ENCODE data around the gene CEP126. TPM values are rescaled to one million over a fixed set of nuclear protein-coding genes. Genes with fewer than 3 reads are reported as not detected.

CEP126 gene
- polyA plus RNA-seq, 4 donors, result 3.0 to 5.6 (median 4.2) TPM

DNA sequence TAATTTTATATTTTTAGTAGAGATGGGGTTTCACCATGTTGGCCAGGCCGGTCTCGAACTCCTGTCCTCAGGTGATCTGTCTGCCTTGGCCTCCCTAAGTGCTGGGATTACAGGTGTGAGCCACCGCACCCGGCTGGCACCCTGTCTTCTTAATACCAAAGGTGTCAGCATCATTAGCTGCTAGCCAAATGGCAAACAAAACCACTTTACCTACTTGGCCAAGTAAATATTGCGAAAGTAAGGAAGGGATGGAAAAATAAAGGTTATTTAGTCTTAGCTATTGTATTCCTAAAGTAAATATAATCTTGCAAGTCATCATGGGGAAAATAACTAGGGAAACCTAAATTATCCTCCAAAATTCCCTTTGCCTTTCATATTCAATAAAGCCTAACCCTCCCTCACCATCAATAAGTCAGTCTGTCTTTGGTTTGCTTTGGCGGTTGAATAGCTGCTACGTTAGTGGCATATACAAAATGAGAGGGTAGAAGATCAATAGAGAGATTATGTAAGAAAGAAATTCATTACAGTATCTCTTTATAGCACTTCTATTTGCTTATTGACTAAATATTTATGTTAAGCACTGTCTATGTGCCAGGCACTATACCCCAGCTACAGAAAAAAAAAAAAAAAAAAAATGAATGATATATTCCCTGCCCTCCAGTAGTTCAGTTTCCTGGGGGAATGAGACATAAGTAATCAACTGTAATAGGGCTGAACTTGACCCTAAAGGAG is 92.2 kb downstream of the CEP126 start:
- no peak for DNase-seq (ENCODE audit: low read depth in 4 of 4, low spot score in 2 of 4)

GRCh38 chr11:102007567-102008437 is 93.0 kb downstream of the CEP126 start:
- DNase-seq (ENCODE audit: low read depth in 4 of 4, low spot score in 2 of 4), result peak; percentile 30 to 41 (median 36)

DNA sequence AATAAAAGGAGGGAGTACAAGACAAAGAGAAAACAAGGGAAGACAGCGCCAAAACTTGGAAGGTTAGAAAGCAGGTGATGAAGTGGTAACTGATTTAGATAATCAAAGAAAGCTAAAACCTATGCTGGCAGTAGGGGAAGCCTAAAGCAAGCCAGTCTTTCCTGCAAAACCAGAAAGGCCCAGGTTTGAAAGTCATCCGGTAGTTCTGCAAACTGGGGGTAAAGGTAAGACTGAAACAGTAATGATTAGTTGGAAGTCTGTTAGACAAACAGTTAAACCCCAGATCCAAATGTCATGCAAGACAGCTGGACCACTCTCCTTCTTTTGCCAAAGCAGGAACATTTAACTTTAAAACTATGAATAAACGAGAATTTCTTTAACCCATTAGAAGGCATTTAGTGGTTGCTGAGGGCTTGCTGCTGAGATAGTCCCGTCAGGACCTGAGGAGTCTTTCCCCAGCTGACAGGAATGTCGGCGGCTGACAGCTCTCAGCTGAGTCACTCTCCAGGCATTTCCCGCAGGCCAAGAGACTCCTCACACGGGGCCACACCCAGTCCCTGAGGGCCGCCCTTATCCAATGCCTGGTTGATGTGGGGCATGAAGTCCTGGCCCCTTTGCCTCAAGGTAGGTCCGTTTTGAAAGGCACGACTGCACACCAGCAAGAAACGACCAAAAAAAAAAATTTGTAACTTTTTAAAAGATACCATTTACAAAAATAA is 96.1 kb downstream of the CEP126 start:
- no peak for DNase-seq (ENCODE audit: low read depth in 4 of 4, low spot score in 2 of 4)

GRCh38 chr11:102012946-102013345 is 98.1 kb downstream of the CEP126 start:
- DNase-seq (ENCODE audit: low read depth in 4 of 4, low spot score in 2 of 4), result no peak

- no peak for DNase-seq (ENCODE audit: low read depth in 4 of 4, low spot score in 2 of 4)
Measured at GRCh38 chr11:102014756-102015155, 99.9 kb downstream of the CEP126 start.

DNA sequence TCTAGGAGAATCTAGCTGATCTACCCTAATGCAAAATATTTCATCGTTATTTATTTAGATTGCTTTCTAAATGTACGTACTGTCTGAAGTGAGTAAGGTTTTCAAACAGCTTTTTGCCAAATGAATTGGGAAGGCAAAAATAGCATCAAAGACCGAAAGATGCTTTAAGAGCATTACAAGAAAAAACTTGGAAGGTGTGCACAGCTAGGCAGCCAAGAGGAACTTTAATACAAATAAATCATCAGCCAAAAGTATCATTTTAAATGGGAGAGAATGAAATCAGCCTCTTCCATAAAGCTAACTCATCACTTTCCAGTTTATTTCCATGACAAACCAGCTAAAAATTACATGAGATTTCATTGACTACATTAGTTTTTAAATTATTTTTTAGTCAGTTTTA is 102.2 kb downstream of the CEP126 start:
- no peak for DNase-seq (ENCODE audit: low read depth in 4 of 4, low spot score in 2 of 4)

GRCh38 chr11:102026217-102026616 is 111.4 kb downstream of the CEP126 start:
- DNase-seq (ENCODE audit: low read depth in 4 of 4, low spot score in 2 of 4), result no peak

DNA sequence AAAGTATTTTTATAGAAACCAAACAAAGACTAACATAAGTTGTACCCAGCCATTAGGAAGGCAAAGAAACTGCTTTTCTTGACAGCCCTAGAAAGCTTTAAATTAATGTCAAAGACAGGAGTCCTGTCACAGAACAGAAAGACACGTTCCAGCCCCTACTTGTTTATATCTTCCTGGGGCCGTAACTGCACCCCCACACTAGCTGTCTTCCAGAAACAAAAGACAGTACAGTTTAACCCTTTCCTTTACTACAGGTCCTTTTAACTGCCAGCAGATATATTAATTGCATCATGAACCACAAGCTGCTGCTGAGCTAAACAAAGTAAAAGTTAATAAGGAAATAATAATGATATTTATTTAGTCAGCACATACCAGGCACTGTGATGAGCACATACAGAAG is 112.1 kb downstream of the CEP126 start:
- no peak for DNase-seq (ENCODE audit: low read depth in 4 of 4, low spot score in 2 of 4)

DNA sequence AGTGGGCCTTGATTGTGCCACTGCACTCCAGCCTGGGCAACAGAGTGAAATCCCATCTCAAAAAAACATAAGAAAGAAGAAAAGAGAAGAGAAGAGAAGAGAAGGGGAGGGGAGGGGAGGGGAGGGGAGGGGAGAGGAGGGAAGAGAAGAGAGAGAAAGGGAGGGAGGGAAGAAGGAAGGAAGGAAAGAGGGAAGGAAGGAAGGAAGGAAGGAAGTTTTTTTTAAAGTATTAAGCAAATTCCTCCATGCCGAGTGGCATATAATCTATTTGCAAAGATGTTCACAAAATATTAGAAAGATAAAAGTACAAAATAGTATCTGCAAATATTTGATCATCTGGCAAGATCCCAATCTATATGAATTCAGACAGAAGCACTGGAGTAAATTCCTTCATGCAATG is 121.9 kb downstream of the CEP126 start:
- no peak for DNase-seq (ENCODE audit: low read depth in 4 of 4, low spot score in 2 of 4)

DNA sequence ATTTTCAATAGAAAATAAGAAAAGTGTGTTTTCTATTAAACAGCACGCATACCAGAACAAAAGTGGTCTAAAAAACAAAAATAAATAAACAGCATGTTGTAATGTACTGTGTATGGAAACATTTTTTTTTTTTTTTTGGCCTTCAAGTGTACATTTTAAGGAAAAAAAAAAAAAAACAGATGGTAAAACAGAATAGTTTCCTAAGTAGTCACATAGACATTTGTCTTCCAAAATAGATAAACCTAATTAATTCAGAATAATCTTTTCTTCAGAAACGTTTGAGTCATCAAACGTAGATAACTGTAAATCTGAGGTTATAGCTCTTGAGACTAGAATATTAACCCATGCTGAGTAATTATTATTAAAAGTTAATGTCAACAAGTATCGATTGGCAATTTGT is 132.0 kb downstream of the CEP126 start:
- DNase-seq (ENCODE audit: low read depth in 4 of 4, low spot score in 2 of 4), result peak in 1 of 4 donors; percentile 9

DNA sequence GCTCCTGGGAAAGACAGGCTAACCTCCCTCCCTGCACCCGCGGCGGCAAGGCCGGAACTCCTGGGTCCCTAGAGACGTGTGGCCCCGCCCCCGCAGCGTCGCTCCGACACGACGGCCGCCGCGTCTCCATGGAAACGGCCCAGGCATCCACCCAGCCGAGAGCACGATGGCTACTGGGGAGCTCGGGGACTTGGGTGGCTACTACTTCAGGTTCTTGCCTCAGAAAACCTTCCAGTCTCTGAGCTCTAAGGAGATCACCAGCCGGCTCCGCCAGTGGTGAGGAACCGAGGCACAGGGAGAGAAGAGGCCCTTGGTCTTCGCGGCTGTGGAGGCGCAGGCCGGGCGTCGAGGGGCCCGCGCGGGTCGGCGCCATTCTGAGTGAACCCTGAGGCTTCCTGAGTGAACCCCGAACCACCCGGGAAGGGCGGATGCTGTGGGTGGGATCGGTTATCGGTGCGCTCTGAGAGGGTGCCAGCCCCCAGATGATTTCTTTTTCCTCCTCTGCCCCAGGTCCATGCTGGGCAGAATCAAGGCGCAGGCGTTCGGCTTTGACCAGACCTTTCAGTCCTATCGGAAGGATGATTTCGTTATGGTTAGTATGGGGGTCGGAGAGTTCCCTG is 132.6 kb downstream of the CEP126 start, which contains the start of gene CFAP300:
Gene CFAP300 (plus strand): TSS at position 133 of the 620 bp plus-strand sequence. CDS start 34 bp downstream, at position 167.
- peak; percentile 41 to 62 (median 54) for DNase-seq (ENCODE audit: low read depth in 4 of 4, low spot score in 2 of 4)

Other genes with a start within 250 kb of the CEP126 start
- gene ANGPTL5, start 1.5 kb downstream of the CEP126 start, polyA plus RNA-seq (ENCODE audit: insufficient read length in 4 of 4), result under 1 TPM in 2 of 4 donors, not detected in 2; 0.06 to 0.22 TPM
- gene CFAP300, start 132.4 kb downstream of the CEP126 start, polyA plus RNA-seq (ENCODE audit: insufficient read length in 4 of 4), result 1 to 10 TPM; 4.9 to 7.3 (median 5.6) TPM
- 100 to 1,000 TPM; 171 to 199 (median 186) TPM for gene YAP1, start 195.4 kb downstream of the CEP126 start, polyA plus RNA-seq (ENCODE audit: insufficient read length in 4 of 4)